DOHH2 (cell line): Measurements from ENCODE around the gene TCF3.

Experiments used
- CTCF ChIP-seq: fragments of 200-600 bp; sonication (generic); IDR thresholded peaks from one replicate; pipeline ENCODE4 v1.5.1; 2014; ENCODE audit warnings: antibody characterized with exemption, mild to moderate bottlenecking, low read depth, low read length; ENCODE audit not compliant: poor library complexity, severe bottlenecking
- EZH2phosphoT487 ChIP-seq: fragments of 200-600 bp; sonication (generic); IDR thresholded peaks from 2 replicates; pipeline ENCODE4 v1.6.1; 2017; ENCODE audit warnings: borderline replicate concordance, mild to moderate bottlenecking, antibody characterized with exemption, low read length, moderate library complexity, mixed read lengths

DNA sequence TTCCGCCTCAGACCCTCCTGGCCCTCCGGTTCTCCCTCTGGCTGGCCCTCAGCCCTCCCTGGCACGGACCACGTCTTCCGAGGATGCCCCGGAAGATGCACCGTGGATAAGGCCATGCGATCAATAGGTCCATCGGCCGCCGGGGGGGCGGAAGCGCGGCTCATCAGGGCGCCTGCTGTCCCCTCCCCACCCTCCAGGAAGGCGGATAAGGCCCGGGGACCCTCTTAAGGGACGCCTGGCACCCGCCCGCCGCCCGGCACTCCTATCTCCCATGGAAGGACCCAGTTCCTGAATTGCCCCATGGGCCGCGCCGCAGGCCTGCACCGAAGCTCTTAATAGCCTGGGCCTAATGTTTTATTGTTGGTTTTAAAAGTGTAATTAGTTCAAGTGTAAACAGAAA, 46.2 kb upstream of the TCF3 start:
- TF ChIP-seq CTCF: no peak
- TF ChIP-seq EZH2phosphoT487: no peak
